K562 (cell line): Measurements from ENCODE around the gene ERGIC3. TPM values are rescaled to one million over a fixed set of nuclear protein-coding genes. Genes with fewer than 3 reads are reported as not detected.

ENCODE experiments used
- BRD9 ChIP-seq: fragments of 450-650 bp; IDR thresholded peaks from 2 replicates; pipeline ENCODE4 v1.6.1; 2018; ENCODE audit warnings: low read depth; ENCODE audit not compliant: partially characterized antibody
- BRF2 ChIP-seq: IDR thresholded peaks from 3 replicates; pipeline ENCODE4 v1.6.1; 2011; ENCODE audit warnings: borderline replicate concordance, mild to moderate bottlenecking; ENCODE audit not compliant: insufficient read length, insufficient read depth
- ELF2 ChIP-seq: fragments of 250-450 bp; sonication (Bioruptor Pico); IDR thresholded peaks from 2 replicates; pipeline ENCODE4 v1.5.0; 2021; ENCODE audit warnings: mild to moderate bottlenecking
- ESRRA ChIP-seq: fragments of 450-650 bp; IDR thresholded peaks from 2 replicates; pipeline ENCODE4 v1.6.1; 2014; ENCODE audit warnings: low read depth, mild to moderate bottlenecking, moderate library complexity, borderline replicate concordance
- HOXB6 ChIP-seq: fragments of 250-450 bp; sonication (Bioruptor Pico); IDR thresholded peaks from 2 replicates; pipeline ENCODE4 v1.5.1; 2022; ENCODE audit warnings: mild to moderate bottlenecking, borderline replicate concordance
- KAT8 ChIP-seq: fragments of 450-650 bp; IDR thresholded peaks from 2 replicates; pipeline ENCODE4 v1.6.1; 2016; ENCODE audit warnings: low read depth, mild to moderate bottlenecking
- MAFG ChIP-seq: fragments of 450-650 bp; conservative IDR thresholded peaks from 2 replicates; pipeline ENCODE4 v1.6.1; 2016; ENCODE audit warnings: missing genetic modification characterization, missing compliant biosample characterization
- MCM7 ChIP-seq, 2 experiments: fragments of 450-650 bp; IDR thresholded peaks; 2 replicates each; pipeline ENCODE4 v1.6.1; 2016 to 2018
- THAP12 ChIP-seq: fragments of 250-450 bp; sonication (Bioruptor Pico); IDR thresholded peaks from 2 replicates; pipeline ENCODE4 v1.9.0; 2021; ENCODE audit warnings: mild to moderate bottlenecking, inconsistent platforms
- ZBTB34 ChIP-seq: fragments of 250-450 bp; sonication (Bioruptor Pico); IDR thresholded peaks from 2 replicates; pipeline ENCODE4 v1.8.0; 2021; ENCODE audit warnings: mild to moderate bottlenecking, moderate library complexity
- ZNF24 ChIP-seq: fragments of 450-650 bp; IDR thresholded peaks from 2 replicates; pipeline ENCODE4 v1.6.1; 2016
- ZNF318 ChIP-seq, 2 experiments: fragments of 450-650 bp; IDR thresholded peaks; 2 replicates each; pipeline ENCODE4 v1.6.1; 2016; ENCODE audit warnings: mild to moderate bottlenecking in 2 of 2, borderline replicate concordance in 1 of 2, low read depth in 1 of 2, moderate library complexity in 1 of 2
- polyA plus RNA-seq, 8 experiments: library from polyadenylated mRNA; depleted of rRNA in 4 of 8; stranded (reverse) in 5 of 8; unstranded in 3 of 8; fragments of >200 nt; fragmentation: Nextera tagmentation in 2 of 8; fragmentation: Illumina TruSeq in 1 of 8; extraction: Ambion mirVana in 2 of 8; extraction: Trizol in 1 of 8; gene quantifications; 2 replicates each; pipeline versions ENCODE4 v1.2.1 to v1.2.3, GENCODE V29; 2011 to 2014; ENCODE audit warnings: inconsistent platforms in 1 of 8, missing spikeins in 1 of 8
- total RNA-seq, 7 experiments: library from RNA; depleted of rRNA in 6 of 7; stranded (reverse); fragments of >200 nt in 6 of 7; fragmentation: Illumina TruSeq in 2 of 7; extraction: Trizol in 2 of 7; gene quantifications; 2 replicates each; pipeline versions ENCODE4 v1.2.1 to v1.2.3, GENCODE V29; 2011 to 2021; ENCODE audit warnings: low replicate concordance in 1 of 7

Gene ERGIC3
- total and polyA plus RNA-seq, 9 of the 15 experiments (the other 6 are each of a cell fraction or from before 2014, with no cell fraction given): 121 to 278 (median 184) TPM

GRCh38 chr20:35600993-35601973 lies 59.4 kb downstream of the ERGIC3 start (continued):
- no peak for TF ChIP-seq ZNF318 (IDR thresholded peaks at IDR 0.05; ENCODE audit: borderline replicate concordance in 1 of 2, low read depth in 1 of 2)
- TF ChIP-seq KAT8: no peak
- TF ChIP-seq ZNF24: no peak
- TF ChIP-seq MCM7 (IDR thresholded peaks at IDR 0.05): no peak
- TF ChIP-seq BRD9: no peak
- TF ChIP-seq HOXB6: no peak
- TF ChIP-seq MAFG (tag): no peak
- no peak for TF ChIP-seq ELF2 (CRISPR knock-in tag)
- TF ChIP-seq ZBTB34: no peak
- peak; percentile 44; the same call in 1 of the 2 replicates for TF ChIP-seq ESRRA
- TF ChIP-seq BRF2: no peak
- no peak for TF ChIP-seq THAP12
